NCI-H2107 treated with DMSO at 0.1 percent for 48 hours (cell line): ENCODE measurements around the gene PRKD2.

Experiments
- DNase-seq: peaks from one replicate; lab custom pipeline; 2025; ENCODE audit not compliant: unreplicated experiment; lab: John Stamatoyannopoulos, UW

The PRKD2 gene

DNA sequence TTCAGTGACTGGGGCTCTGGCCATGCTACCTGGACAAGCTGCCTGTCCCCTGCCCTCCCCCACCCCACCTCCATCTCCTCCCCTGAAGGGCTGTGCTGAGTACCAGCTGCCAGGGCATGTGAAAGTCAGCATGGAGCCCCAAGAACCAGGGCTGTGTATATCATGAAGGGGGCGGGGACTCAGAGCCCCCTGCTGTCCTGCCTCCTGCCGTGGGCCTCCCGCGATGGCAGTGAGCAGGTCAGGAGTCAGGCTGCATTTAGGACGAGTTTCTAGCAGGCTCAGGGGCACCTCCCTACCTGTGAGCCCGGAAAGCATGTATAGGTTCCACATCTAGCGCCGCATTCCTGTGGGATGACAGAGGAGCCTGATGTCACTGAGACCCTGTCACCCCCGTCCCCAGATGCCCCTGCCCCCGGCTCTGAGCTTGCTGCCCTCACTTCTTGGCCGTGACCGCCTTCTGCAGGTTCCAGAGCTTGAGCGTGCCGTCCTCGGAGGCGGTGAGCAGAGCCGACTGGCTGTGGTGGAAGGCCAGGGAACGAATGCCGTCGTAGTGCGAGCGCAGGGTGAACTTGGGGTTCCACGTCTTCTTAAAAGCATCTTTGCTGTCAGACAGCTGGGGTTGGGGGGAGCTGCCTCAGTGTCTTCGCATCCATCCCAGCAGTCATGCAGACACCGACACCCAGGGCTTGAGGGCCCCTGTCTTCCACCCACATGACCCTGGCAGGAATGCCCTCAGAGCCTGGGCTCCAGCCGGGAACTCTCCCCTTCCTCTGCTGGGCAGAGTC lies 8.3 kb upstream of the PRKD2 start:
- no peak for DNase-seq

DNA sequence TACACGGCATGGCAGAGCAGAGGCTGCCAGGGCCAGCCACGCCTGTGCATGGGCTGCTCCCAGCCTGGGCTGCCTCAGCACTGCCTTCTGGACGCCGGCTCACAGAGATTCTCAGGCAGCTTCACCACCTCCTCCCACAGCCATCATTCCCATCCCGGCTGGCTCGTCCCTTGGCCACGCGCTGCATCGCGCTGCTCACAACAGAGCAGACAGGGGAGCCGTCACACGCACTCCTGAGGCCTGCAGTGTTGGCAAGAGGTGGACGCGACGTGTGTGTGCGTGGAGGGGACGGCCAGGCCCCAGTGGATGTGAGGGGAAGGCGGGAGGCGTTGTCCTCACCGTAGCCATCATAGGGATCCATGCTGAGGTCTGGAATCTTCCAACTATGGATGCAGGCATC lies 7.6 kb upstream of the PRKD2 start:
- no peak for DNase-seq

DNA sequence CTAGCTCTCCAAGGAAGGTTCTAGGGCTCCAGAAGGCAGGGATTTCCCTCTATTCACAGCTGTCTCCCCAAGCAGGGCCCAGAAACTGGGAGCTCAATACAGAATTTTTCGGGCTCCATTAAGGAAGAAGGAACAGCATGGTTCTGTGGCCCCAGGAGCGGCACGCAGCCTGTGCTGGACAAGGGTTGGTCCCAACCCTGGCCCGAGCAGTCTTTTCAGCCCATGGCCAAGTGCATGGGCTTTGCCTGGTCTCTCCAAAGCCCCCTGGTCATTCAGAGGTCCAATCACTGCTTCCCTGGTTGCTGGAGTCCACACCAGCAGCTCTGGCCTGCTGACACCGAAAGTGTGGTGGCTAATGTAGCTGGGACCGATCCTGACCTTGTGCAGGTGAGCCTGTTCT lies 6.6 kb upstream of the PRKD2 start:
- no peak for DNase-seq

DNA sequence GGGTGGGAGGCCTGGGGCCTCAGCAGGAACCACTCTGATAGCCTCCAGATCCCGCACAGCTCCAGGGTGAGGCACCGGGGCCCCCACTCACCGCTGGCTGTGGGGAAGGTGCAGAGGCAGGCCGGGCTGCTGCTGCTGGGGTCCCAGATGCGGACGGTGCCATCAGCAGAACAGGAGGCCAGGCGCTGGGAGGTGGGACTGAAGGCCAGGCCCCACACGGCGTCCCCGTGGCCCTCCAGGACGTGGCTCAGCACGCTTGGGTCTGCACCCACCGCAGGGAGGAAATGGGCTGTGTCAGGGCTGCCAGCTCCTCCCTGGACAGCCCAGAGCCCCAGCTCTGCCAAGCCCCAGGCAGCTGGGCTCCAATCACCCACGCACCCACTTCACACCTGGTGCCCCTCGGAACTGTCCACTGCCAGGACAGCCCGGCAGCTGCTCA lies 6.1 kb upstream of the PRKD2 start:
- DNase-seq, result no peak

DNA sequence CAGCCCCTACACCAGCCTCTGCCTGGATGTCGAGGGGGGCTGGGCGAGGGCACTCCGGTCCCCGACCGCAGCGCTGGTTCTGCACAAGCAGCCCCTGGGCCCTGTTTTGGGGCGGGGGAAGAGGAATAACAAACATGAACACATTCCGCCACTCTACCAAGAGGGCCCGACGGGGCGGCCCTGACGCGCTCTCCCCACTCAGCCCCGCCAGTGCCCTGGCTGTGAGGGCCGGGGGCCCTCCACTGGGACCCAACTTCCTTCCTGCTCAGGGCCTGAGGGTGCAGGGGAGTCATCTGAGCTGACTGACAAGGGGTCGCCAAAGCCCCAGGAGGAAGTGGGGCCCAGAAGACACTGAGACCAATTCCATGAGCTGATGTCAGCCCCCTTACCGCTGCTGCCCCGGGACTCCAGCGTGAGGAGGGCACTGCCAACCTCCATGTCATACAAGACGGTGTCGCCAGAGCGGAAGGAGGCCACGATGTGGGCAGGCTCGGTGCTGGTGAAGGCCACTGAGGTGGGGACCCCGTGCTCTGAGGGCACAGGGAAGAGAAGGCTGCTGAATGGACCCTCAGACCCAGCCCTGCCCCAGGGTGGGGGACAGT lies 5.6 kb upstream of the PRKD2 start:
- DNase-seq, result no peak

DNA sequence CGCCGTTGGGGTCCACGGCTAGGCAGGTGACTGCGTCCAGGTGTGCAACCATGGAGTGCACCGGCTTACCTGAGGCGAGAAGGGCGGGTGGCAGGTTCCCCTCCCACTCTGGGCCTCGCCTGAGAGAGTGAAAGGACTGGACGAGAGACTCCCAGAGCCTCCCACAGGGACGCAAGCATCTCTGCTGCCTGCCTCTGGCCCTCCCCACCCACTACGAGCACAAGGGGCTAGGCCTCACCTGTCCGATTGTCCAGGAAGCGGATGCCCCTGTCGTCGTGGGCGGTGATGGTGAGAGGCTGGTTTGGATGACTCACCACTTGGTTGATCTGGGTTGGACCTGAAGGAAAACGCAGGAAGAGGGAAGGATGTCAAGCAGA lies 5.1 kb upstream of the PRKD2 start:
- no peak for DNase-seq

DNA sequence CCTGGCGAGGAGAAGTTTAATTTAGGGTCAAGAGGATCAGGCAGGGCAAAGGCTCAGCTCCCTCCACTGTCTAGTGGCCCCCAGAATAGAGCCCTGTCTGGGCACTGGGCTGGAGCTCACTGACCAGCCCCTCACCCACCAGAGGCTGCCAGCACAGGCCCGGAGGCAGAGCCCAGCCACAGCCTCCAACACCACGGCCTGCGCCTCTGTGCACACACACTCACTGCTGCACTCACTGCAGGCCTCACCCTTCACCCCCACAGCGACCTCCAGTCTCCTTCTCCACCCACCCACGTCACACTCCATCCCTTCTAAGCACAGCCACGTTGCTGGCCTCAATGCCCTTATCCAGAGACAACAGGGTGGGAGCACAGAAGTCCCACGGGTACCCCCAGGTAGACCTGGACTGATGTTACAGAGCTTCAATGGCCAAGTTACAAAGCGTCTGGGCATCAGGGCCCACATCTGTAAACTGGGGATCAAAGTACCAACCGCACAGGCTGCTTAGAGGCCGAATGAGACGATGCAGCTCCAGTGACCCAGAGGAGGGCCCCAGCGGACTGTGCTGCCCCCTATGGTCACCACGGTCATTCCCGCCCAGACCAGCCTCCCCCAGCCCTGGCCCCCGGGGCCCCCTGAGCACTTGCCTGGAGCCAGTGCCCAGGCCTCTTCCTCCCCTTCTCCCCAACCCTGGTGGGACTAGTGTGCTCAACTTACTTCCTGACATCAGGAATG lies 4.5 kb upstream of the PRKD2 start:
- DNase-seq, result no peak

DNA sequence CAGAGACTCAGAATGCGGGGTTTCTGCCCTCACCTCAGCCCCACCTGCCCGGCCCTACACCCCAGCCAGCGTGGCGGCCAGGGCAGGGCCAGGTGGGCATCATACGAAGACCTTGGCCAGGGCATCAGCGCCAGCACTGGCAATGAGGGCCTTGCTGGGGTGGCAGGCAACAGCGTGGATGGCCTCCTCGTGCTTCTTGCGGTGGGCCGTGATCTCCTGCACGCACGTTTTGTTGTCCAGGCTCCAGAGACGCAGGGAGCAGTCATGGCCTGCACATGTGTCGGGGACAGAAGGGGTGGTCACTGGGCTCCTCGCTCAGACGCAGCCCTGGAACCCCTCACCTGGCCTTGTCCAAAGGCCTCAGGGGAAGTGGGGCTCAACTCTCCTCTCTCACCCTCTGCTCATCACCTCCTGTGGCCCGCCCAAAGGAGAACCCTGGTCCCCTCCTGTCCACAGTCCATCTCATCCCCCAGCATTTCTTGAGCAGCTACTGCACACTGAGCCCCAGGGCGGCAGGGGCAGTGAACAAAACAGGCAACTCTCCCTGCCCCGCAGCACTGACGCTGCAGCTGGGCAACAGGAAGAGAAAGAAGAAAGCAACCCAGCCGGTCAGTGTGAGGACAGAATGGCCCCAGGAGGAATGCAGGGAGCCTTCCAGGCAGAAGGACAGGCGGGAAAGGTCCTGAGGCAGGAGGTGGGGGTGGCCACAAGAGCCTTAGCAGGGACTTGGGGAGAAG lies 3.8 kb upstream of the PRKD2 start:
- no peak for DNase-seq

DNA sequence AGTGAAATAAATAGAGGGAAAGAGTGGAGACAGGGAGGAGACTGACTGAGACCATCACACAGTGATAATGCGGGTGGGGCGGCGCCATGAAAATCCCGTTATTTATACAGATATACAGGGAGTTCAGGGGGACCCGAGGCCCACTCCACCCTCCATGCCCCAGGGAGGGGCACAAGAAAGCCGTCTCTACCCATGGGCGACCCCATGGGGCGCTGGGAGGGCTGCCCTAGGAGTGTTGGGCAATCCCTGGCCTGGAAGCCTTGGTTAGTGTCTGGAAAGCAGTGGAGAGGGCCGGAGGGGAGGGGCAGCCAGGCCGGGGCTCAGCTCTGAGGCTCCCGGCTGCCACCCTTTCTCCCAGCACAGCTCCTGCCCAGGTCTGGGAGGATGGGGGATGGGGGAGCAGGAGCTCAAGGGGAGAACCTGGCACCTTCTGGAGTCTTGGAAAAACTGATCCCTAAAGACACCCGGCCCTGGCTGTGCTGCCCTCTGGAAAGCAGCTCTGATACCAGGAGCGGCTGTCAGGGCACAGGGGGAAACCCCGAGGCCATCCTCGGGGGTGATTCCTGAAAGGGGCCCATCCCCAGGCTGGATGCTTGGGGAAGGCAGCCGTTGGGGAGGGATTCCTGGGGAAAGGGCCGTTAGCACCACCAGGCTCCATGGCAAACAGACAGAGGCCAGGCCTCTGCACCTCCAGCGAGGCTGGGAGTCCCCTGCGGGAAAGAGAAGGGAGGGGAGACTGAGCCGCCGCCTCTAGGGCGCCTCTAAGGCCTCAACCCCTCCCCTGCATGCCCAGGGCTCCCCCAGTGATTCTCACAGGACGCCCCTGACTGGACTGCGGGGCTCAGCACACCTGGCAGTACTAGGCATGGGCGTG lies 3.0 kb upstream of the PRKD2 start:
- no peak for DNase-seq

DNA sequence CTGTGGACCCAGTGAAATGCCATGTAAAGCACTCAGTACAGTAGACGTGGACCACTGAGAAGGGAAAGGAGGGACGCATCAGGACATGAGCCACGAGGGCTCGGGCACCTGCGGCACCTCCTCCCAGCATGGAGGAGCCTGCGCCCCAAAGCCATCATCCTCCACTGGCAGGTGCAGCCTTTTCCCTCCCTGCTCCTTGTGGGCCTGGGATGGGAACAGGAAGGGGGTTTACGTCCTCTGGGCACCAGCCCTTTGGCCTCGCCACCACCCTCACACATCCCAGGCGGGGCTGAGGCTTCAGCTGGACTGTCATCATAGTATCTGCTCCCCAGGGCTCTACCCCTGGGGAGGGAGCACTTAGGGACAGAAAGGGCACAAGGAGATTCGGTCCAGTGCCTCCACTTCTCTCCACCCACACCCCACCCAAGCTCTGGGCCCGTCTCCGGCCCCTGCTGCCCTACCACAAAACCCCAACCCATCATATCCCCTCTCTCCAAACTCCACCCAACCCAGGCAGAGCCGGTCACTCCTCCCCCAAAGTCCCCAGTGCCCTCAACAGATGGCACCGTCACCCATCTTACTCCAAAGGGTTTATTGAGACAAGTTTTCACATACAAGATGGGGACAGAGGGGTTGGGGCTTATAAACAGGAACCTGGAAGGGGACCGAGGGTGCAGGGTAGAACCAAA lies 2.2 kb upstream of the PRKD2 start:
- DNase-seq, result no peak

DNA sequence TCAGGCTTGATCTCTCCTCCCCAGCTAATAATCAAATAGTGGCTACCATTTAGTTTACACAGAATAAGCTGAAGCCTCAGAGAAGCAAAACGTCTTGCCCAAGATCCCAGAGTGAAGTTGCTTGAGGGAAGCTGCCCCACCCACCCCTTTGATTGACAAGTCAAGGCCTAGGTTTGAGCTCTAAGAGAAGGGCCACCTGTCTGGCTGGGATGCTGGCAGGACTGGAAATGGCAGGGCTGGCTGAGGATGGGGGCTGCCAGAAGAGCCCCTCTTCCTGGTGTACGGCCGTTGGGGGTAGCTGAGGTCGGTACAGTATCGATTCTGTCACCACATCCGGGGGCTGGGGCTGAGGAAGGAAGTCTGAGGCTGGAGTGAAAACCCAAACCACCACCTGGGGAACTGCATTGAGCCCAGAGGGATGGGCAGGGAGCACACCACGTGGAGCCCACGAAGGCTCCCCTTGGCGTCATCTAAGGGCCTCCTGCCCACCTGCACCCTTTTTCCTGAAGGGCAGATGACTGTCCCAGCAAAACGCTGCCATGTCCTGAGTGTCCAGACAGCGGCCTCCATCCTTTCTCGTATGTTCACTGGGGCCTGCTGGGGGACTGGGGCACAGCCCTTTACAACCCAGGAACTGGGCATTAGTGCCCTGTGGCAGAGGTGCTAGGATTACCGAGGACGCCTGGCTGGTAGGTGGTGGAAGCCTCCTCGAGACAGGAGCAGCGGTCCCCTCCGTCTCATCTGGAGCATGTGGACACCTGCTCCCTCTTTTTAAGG lies 1.4 kb upstream of the PRKD2 start:
- DNase-seq, result no peak

DNA sequence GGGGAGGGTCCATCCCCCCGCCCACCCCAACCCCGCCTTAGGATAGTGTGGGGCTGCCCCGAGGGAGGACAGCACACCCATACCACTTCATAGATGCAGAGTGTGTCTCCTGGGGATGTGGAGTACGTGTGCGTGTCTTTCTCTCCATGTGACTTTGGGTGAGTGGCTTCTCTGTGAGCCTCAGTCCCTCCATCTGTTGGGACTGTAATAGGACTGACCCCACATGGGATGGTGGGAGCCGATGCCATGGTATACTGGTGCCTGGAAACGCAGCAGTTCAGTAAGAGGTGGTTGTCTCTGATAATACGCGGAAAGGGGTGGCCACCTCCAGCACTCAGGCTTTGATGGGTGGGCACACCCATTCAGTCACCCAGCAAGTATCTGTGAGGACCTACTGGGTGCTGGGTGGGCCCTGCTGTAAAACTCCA lies 816 bp upstream of the PRKD2 start:
- DNase-seq, result no peak

DNA sequence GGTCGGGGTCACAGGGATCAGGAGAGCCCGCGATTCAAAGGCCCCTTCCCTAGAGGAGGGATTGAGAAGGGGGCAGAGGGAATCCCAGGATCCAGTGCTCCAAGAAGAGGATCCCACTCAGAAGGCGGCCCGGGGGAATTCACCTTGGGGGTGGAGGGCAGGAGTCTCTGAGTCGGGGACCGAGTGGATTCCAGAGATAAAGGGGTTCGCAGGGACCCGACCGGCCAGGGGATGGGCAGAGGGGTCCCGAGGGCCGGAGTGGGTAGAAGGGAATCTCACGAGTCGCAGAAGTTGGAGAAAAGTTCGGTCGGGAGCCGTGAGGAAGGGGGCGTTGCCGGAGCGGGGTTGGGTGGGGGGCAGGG lies 261 bp downstream of the PRKD2 start:
- DNase-seq, result no peak

DNA sequence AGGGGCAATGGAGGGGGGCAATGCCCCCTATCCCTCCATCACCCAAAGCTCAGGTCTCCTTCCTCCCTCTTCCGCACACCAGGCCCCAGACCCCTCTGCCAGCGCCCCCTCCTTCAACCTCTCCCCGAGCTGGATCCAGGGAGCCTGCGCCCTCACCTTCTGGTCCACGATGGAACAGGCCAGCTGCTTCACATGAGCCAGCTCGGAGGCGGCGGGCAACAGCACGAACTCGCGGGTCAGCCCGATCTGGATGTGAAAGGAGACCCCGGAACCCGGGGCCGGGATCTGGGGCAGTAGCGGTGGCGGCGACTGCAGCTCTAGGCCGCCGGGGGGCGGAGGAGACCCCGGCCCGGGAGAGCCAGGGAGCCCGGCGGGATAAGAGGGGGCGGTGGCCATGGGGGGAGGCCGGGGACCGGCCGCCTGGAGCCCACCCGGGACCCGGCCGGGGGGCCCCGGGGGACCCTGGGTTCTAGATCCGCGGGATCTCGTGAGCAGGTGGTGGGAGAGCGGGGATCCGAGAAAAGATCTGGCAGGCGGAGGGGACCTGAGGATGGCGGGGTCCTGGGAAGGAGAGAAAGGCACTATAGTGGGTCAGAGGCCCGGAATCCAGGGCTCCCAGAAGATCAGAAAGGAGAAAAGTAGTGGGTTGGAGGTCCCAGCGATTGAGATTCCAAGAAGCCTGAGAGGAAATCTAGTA lies 791 bp downstream of the PRKD2 start:
- no peak for DNase-seq

DNA sequence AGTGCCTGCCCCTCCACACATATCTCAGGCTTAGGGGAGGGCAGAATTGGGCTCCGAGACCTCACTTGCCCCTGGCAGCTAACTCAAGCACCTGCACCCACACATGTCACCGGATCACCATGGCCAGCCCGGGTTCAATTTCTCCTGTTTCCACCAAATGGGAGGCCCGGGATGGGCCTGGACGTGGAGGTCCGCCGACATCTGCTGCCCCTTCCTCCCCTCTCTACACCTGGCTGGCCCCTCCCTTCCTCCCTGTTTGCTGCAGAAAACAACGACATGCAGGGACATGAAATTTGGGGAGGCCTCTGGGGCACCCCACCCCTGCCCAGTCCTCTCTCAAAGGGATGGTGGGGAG lies 1.3 kb downstream of the PRKD2 start:
- DNase-seq, result no peak

DNA sequence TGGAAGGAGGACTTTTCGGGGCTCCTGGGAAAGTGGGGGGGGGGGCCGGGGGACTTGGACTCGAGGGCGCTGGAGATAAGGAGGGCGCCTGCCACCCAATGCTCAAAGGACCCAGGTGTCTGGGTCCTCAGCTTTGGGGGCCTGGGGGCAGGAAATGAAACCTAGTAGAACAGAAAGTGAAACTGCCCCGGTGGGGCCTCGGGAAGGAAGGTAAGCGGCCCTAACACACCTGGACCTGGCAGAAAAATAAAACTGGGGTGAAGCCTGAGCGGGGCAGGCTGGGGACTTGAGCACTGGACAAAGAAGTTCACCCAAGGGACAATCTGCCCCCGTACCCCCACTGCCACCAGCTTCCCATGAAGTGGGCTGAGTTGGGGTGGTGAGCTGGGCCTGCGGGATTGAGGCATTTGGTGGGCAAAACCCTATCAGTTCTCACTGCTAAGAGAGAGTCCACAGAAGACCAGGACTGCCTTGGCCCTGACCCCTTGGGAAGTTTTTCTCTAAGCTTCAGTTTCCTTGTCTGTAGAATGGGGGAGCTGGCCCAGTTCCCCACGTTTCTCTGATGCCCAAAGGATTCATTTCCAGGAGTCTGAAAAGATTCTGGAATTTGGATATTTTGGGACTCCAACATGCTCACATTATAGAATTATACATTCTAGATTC lies 2.3 kb downstream of the PRKD2 start:
- no peak for DNase-seq

DNA sequence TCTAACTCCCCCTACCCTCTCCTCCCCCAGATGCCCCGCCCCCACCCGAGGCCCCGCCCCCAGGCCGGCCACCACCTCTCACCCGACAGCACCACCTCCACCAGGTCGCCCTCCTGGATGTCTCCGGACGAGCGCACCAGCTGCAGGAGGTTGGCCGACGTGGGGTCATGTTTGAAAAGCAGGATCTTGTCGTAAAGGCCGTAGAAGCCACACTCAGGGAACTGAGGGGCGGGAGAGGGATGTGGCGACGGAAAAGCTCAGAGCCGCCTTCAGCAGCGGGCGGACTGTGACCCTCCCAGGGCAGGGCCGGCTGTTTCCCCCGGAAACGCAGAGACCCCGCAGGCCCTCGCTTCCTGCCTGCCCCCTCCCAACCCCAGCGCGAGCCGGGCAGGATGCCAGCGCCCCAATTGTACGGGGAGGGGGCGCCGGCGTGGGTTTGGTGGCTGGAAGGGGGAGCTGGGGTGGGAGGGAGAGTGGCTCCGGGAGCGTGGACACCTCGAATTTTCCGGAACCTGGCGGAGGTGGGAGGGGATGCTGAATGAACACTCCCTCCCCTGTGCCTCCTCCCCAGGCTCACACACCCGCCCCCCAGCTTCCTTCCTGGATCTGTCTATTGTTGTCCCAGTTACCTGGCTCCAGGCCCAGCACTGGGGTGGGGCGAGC lies 3.0 kb downstream of the PRKD2 start:
- peak; percentile 73 for DNase-seq
